Panc1 (cell line): ENCODE data around the gene NPAS1.

Experiments used
- POLR2AphosphoS5 ChIP-seq: IDR thresholded peaks from 2 replicates; pipeline ENCODE4 v1.6.1; 2012; ENCODE audit warnings: mild to moderate bottlenecking, low read depth, low read length, moderate library complexity
- TF ChIP-seq, protein P1 (sequence below): fragments of 450-650 bp; IDR thresholded peaks from 2 replicates; pipeline ENCODE4 v1.5.1; 2017; ENCODE audit warnings: mild to moderate bottlenecking
- TF ChIP-seq, protein P2 (sequence below), 2 experiments: IDR thresholded peaks; 2 replicates each; pipeline ENCODE4 v1.6.1; 2011 to 2012; ENCODE audit warnings: low read depth in 2 of 2, control low read depth in 1 of 2, low read length in 1 of 2, mild to moderate bottlenecking in 1 of 2, moderate library complexity in 1 of 2; ENCODE audit not compliant: insufficient read depth in 1 of 2

DNA sequence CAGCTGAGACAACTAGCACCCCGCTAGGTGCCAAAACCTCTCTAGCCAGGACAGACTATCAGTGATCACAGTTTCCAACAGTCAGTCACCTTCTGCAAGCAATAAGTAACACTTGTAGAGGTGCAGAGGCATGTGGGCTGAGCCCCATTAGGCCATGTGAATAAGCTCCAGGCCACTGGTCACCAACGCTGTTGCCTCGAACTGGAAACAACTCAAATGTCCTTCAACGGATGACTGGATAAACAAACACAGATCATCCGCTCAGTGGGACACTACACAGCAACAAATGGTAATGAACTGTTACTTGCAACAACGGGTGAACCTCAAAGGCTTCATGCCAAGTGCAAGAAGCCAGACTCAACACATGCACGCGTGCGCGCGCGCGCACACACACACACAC, 56.3 kb downstream of the NPAS1 start:
- TF ChIP-seq, protein P1, sequence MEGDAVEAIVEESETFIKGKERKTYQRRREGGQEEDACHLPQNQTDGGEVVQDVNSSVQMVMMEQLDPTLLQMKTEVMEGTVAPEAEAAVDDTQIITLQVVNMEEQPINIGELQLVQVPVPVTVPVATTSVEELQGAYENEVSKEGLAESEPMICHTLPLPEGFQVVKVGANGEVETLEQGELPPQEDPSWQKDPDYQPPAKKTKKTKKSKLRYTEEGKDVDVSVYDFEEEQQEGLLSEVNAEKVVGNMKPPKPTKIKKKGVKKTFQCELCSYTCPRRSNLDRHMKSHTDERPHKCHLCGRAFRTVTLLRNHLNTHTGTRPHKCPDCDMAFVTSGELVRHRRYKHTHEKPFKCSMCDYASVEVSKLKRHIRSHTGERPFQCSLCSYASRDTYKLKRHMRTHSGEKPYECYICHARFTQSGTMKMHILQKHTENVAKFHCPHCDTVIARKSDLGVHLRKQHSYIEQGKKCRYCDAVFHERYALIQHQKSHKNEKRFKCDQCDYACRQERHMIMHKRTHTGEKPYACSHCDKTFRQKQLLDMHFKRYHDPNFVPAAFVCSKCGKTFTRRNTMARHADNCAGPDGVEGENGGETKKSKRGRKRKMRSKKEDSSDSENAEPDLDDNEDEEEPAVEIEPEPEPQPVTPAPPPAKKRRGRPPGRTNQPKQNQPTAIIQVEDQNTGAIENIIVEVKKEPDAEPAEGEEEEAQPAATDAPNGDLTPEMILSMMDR = no peak
- TF ChIP-seq, protein P2, sequence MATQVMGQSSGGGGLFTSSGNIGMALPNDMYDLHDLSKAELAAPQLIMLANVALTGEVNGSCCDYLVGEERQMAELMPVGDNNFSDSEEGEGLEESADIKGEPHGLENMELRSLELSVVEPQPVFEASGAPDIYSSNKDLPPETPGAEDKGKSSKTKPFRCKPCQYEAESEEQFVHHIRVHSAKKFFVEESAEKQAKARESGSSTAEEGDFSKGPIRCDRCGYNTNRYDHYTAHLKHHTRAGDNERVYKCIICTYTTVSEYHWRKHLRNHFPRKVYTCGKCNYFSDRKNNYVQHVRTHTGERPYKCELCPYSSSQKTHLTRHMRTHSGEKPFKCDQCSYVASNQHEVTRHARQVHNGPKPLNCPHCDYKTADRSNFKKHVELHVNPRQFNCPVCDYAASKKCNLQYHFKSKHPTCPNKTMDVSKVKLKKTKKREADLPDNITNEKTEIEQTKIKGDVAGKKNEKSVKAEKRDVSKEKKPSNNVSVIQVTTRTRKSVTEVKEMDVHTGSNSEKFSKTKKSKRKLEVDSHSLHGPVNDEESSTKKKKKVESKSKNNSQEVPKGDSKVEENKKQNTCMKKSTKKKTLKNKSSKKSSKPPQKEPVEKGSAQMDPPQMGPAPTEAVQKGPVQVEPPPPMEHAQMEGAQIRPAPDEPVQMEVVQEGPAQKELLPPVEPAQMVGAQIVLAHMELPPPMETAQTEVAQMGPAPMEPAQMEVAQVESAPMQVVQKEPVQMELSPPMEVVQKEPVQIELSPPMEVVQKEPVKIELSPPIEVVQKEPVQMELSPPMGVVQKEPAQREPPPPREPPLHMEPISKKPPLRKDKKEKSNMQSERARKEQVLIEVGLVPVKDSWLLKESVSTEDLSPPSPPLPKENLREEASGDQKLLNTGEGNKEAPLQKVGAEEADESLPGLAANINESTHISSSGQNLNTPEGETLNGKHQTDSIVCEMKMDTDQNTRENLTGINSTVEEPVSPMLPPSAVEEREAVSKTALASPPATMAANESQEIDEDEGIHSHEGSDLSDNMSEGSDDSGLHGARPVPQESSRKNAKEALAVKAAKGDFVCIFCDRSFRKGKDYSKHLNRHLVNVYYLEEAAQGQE (IDR thresholded peaks at IDR 0.05; ENCODE audit: insufficient read depth in 1 of 2, low read depth in 2 of 2, low read length in 1 of 2) = no peak
- no peak for TF ChIP-seq POLR2AphosphoS5
